ENCODE measurements around the gene RAC3. TPM values are rescaled to one million over a fixed set of nuclear protein-coding genes. Genes with fewer than 3 reads are reported as not detected.

RAC3 gene
- total and polyA plus RNA-seq, 2 of the 8 experiments (the other 6 are each of a cell fraction or from before 2014, with no cell fraction given), result 177 to 299 TPM

DNA sequence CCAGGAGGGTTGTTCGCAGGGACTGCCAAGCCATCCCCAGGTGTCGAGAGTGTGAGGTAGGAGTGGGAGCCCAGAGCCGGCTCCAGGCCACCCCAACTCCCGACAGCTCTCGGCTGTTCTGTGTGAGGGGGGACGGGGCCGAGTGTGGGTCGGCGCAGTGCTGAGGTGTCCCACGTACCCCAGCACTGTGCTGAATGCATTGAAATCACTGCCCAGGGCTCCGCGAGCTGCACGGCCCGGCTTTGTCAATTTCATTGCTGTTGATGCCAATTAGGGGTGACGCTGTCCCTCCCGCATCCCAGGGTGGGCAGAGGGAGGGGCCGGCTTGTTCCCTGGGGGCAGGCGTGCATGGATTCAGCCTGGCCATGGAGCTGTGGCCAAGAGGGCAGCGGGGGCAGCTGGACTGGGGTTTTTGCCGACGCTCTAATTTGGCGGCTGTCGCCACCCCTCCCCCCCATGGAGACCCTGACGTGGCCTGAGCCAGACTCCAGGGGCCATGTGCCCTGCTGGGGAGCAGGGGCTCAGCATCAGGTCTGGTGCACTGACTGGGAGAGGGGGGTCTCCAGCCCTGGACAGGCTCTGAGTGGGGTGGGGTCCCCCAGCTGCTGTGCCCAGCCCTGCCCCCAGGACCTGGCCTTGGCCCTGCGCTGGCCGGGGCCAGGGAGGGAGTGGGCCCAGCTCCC lies 23.1 kb upstream of the RAC3 start:
- no peak overlapping the region for H3K4ac ChIP-seq (replicated peaks; ENCODE audit: insufficient read length, low read depth, low read length)
- DNase-seq (ENCODE audit: low read depth in 1 of 2, low spot score in 2 of 2) (no peak), FAIRE-seq (no peak)
- no peaks in the 10 kb centered on the region for H3K9me3 ChIP-seq (ENCODE audit: insufficient read depth in 2 of 2, low read depth in 1 of 2, low read length in 1 of 2)
- no peak overlapping the region for H2AFZ ChIP-seq (ENCODE audit: low read length)
- H2BK12ac ChIP-seq (ENCODE audit: low read depth, low read length), result no peak overlapping the region
- no peak overlapping the region for H2BK15ac ChIP-seq (ENCODE audit: low read length)
- H3K56ac ChIP-seq (replicated peaks; ENCODE audit: insufficient read length, low read depth, low read length), result no peak overlapping the region
- no peaks in the 10 kb centered on the region; a peak in 2 of 8 replicates for H3K36me3 ChIP-seq (ENCODE audit: control insufficient read depth in 2 of 4, insufficient read depth in 4 of 4, low read length in 3 of 4)
- H3K23me2 ChIP-seq (ENCODE audit: low read depth, low read length), result 0 out of 2 replicates have a peak, but pooled peaks cover 1% of the 10 kb centered on the region
- 94% methylated on average over 23 of the region's 26 CpGs; no CpG with 5 or more reads in 1 of the 2 experiments for WGBS, 2 experiments (ENCODE audit: extremely low coverage in 1 of 2, insufficient coverage in 1 of 2, insufficient read length in 1 of 2, insufficient replicate concordance in 2 of 2, low coverage in 1 of 2, low lambda C conversion rate in 2 of 2, missing lambda C conversion rate in 1 of 2)
- peaks cover 3% of the 10 kb centered on the region for H3K79me1 ChIP-seq (ENCODE audit: low read depth, low read length)
- no peak overlapping the region for H4K8ac ChIP-seq (ENCODE audit: extremely low read depth, insufficient read depth, low read length)
- no peak overlapping the region for H2BK5ac ChIP-seq (ENCODE audit: low read depth, low read length)
- POLR2A ChIA-PET (ENCODE audit: partially characterized antibody), result interaction anchor here (1.0 to 3.2 kb wide), 6 partner anchors 8 to 49 kb away, joined by 3 to 13 read pairs (median 5); partner anchors contain the start of genes CENPX and LRRC45
- peaks cover 3 to 4% of the 10 kb centered on the region in 2 experiments for H4K20me1 ChIP-seq (replicated peaks in 1 of 2; ENCODE audit: control insufficient read depth in 1 of 2, insufficient read depth in 2 of 2, low read length in 2 of 2)
- H3K79me2 ChIP-seq (ENCODE audit: control insufficient read depth in 1 of 2, insufficient read depth in 2 of 2, low read length in 2 of 2), result no peaks in the 10 kb centered on the region
- no peak overlapping the region for H4K91ac ChIP-seq (replicated peaks; ENCODE audit: insufficient read length, low read length)
- no peak overlapping the region for H2BK120ac ChIP-seq (replicated peaks; ENCODE audit: low read depth, low read length)
- no peak overlapping the region for H3K4me3 ChIP-seq (ENCODE audit: extremely low read depth in 1 of 4, insufficient read depth in 2 of 4, low read depth in 3 of 4, low read length in 4 of 4)
- no peak overlapping the region for H3K18ac ChIP-seq (ENCODE audit: extremely low read depth, low read length)
- H3K27ac ChIP-seq (ENCODE audit: low read depth, low read length), result no peak overlapping the region
- no peak overlapping the region for H3K4me2 ChIP-seq (ENCODE audit: insufficient read depth in 1 of 2, low read depth in 2 of 2, low read length in 2 of 2)
- H3K14ac ChIP-seq (ENCODE audit: insufficient read length), result no peak overlapping the region
- H3K4me1 ChIP-seq (replicated peaks in 1 of 4; ENCODE audit: control insufficient read depth in 3 of 4, insufficient read depth in 4 of 4, low read length in 3 of 4), result peaks cover 0 to 1% (median 0%) of the 10 kb centered on the region in 4 experiments; a peak in 1 of 7 replicates
- H2BK20ac ChIP-seq (ENCODE audit: low read length), result no peak overlapping the region
- no peak overlapping the region; a peak in 1 of 7 replicates for H3K9ac ChIP-seq (replicated peaks in 1 of 4; ENCODE audit: extremely low read depth in 1 of 4, low read depth in 3 of 4, low read length in 3 of 4)
- H2AK5ac ChIP-seq (ENCODE audit: low read depth, low read length), result no peak overlapping the region
- no peak overlapping the region for H3K23ac ChIP-seq (ENCODE audit: insufficient read length)
- CTCF ChIA-PET (ENCODE audit: partially characterized antibody), result interaction anchor here (1.0 to 3.4 kb wide), 7 partner anchors 10 to 49 kb away, joined by 3 to 16 read pairs (median 5); no protein-coding TSS in a partner anchor
- TF ChIP-seq MAFK (IDR thresholded peaks at IDR 0.05; ENCODE audit: low read depth, low read length), result no peak
- no peak for TF ChIP-seq E2F6 (IDR thresholded peaks at IDR 0.05)
- TF ChIP-seq TEAD4 (IDR thresholded peaks at IDR 0.05; ENCODE audit: low read depth, low read length), result no peak
- no peak for TF ChIP-seq SP4 (IDR thresholded peaks at IDR 0.05; ENCODE audit: low read length)
- no peaks in the 10 kb centered on the region for H3K27me3 ChIP-seq (replicated peaks in 1 of 4; ENCODE audit: control insufficient read depth in 3 of 4, extremely low read depth in 1 of 4, insufficient read depth in 3 of 4, low read length in 3 of 4)
- H4K5ac ChIP-seq (ENCODE audit: insufficient read length, low read depth, low read length), result no peak overlapping the region

All from H1 (cell line).